CD4-positive, alpha-beta T cell treated with Interferon gamma for 1 hour (primary cell): ENCODE measurements around the gene GPATCH4.
"Not testable (repeated sequence)": the region's sequence is repeated elsewhere in the genome, so short reads cannot be mapped to it uniquely, and the experiment has no call there.

Experiments
- DNase-seq: peaks from one replicate; pipeline ENCODE4 v3.0.0-alpha.2; 2020

The GPATCH4 gene

DNA sequence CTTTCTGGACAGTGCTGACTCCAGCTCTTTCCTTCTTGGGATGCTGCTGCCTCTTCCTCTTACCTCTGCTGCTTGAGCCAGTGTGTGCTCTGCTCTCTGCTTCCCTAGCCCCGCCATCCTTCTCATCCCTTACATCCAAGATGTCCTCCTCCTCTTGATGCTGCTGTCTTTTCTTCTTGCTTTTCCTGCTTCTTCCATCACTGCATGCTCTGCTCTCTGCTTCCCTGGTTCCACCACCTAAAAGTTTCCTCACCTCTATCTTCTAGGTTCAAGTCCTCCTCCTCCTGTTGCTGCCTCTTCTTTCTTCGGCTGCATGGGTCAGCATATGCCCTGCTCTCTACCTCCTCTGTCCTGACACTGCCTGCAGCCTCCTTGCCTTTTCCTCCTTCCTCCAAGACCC lies 6.3 kb downstream of the GPATCH4 start:
- DNase-seq: no peak

DNA sequence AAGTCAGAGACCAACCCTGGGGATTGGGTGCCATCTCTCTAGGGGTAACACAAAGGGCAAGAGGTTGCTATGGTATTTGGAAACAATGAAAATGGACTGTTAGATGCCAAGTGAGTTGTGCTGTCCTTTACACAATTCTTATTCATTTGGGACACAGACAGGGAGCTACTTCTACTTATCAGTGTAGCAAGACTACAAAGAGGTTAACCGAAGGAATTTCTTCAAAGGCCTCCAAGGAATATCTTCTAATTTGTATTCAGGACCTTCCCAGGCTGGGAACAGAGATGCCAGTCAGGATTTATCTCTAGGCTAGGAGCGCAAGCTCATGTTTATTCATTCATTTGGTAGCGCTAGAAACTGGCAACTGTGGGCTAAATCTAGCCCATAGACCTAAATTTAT lies 7.1 kb downstream of the GPATCH4 start:
- no peak for DNase-seq

- no peak for DNase-seq
Observed at GRCh38 chr1:156593661-156593989, 7.7 kb downstream of the GPATCH4 start.

DNA sequence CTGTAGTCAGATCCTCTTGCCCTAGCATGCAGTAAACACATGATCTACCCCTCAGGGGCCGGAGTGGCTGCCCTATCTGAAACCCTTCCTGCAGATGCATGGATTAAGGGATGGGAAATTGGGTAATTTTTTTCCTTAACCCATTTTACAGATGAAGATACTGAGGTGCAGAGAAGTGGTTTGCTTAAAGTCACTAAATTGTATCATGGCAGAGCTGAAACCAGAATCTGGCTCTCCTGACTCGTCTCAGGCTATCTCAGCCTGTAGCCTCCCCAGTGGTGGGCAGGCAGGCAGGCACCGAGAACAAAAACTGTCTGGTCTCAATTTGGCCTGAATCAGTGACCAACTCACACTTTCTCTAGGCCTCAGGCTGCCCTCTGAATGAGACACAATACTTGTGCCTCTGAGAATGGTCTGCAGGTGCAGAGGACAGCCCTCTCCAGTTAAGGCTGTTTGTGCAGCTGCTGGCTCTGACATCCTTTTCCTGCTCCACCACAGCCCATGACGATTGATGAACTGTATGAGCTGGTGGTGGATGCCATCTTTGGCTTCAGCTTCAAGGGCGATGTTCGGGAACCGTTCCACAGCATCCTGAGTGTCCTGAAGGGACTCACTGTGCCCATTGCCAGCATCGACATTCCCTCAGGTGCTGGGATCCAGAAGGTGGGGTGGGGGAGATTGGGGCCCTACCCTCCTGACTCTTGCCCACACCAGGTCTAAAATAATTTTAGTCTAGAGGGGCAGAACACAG lies 8.2 kb downstream of the GPATCH4 start:
- no peak for DNase-seq

- DNase-seq: no peak
Observed at GRCh38 chr1:156592158-156592909, 8.9 kb downstream of the GPATCH4 start.

- DNase-seq: peak; percentile 59
Observed at GRCh38 chr1:156591432-156592157, 9.7 kb downstream of the GPATCH4 start, which contains the start of gene NAXE. Gene NAXE, plus strand, starts transcription at chr1:156591776. Its CDS starts 29 bp downstream, at chr1:156591805.

DNA sequence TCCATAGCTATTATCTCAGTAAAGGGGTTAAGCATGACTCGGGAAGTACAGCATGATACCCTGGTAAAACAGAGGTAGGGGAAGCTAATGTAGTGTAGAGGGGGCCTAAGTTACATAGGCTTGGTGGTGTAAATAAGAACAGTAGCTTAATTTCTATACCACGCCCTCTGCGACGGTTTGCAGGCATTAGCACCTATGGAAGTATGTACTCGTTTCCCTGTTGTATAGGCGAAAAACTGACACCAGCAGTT lies 10.2 kb downstream of the GPATCH4 start:
- no peak for DNase-seq

GRCh38 chr1:156590326-156591180 lies 10.7 kb downstream of the GPATCH4 start:
- DNase-seq: no peak

- DNase-seq: no peak
Observed at GRCh38 chr1:156589546-156589945, 11.7 kb downstream of the GPATCH4 start.

- DNase-seq: not testable (repeated sequence)
Observed at GRCh38 chr1:156587927-156588326, 13.4 kb downstream of the GPATCH4 start.

GRCh38 chr1:156586892-156587477 lies 14.3 kb downstream of the GPATCH4 start:
- DNase-seq: no peak

GRCh38 chr1:156586323-156586722 lies 15.0 kb downstream of the GPATCH4 start:
- DNase-seq: no peak

GRCh38 chr1:156584813-156585212 lies 16.5 kb downstream of the GPATCH4 start:
- no peak for DNase-seq

DNA sequence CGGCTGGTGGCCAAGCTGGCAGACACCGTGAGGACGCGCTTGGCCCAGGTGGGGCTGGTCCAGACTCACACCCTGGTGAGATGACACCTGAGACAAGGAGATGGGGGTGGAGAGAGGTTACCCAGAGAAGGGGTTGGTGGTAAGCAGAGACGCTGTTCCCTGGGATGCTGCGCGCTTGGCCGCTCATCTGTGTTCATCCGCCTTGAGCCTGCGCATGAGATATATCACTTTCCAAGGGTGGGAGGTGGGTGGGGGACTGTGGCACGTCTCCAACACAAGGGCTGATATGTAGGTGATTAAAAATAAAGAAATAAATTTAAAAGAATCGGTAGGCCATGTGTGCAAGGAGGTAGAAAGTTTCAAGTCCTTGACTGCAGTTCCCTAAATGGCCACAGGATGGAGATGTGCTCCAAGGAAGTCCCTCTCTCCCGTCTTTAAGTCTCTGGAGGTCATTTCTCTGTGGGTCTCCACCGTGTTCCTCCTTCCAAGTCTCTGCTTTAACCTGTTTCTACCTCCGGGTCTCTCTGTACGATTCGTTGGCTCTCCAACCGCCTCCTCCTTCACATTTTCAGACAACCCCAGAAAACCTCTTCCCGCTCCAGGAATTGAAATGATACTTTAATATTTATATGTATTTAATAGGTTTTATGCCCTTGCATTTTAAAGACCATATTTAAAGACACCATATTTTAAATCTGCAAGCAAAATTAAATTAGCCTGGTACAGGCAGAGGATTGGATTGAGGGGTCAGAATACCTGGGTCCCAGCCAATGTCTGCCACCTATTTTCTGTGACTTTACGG lies 17.3 kb downstream of the GPATCH4 start:
- peak; percentile 68 for DNase-seq

DNA sequence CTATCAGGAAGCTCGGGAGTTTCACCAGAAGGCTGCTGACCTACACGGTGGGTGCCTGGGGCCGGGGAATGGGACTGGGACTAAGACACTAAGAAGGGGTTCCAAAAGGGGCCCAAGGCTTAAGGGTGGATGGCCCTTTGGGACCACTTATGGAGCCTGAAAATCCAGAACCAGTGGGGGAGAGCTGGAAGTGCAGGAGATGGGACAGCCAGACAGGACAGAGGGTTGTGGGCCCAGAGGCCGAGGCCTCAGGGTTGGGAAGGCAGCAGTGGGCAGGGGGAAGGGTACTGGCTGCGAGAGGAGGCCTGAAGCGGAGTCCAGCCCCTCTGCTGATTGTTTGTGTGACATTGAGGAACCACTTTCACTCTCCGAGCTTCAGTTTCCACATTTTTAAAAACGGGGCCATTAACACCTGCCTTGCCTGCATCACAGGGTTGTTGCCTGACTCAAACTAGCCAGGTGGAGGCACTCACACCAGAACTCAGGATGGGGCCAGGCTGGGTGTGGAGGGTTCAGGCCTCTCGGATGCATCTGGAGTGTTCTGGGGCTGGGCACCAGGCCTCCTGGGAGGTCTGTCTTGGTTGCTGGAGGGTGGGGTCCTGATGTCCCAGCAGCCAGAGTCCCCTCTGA lies 18.8 kb downstream of the GPATCH4 start:
- no peak for DNase-seq

DNA sequence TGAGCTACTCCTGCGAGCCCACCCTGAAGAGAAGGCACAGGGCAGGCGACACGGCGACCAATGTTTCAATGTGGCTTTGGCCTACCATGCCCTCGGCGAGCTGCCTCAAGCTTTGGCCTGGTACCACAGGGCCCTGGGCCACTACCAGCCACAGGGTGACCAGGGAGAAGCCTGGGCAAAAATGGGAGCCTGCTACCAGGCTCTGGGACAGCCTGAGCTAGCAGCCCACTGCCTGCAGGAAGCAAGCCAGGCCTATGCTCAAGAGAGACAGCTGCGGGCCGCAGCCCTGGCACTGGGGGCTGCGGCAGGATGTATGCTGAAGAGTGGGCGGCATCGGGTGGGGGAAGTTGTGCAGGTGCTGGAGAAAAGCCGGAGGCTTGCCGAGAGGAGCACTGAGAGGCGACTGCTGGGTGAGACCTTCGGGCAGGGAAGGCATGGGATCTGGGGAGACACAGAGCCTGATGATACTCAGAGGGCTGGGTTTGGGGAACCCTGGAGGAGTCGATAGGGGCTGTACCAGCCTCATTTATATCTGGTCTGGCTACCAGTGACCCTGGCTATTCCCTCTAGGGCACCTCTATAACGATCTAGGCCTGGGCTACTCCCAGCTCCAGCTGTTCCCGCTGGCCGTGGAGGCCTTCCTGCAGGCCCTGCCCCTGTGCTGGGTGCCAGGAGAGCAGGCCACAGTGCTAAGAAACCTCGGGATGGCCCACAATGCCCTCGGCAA lies 19.5 kb downstream of the GPATCH4 start:
- DNase-seq: peak; percentile 47

DNA sequence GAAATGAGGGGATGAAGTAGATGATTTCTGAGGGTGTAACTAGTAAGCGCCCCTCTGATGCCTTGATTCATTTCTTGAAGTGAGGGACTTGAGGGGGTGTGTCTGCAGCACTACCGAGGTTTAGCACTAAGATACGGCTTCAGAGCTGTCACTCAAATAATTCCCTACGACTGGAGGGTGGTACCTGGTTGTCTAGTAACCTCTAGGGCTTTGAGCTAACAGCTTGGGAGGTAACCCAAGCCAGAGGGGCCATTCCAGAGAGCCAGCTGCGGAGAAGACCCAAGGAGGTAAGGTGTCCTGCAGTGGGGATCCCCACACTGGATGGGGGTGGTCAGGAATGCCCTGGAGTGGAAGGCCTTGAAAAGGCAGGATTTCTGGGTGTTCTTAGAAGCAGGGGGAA lies 21.8 kb downstream of the GPATCH4 start, which contains the start of gene TTC24:
Gene TTC24 (plus strand): TSS at position 252 of the 400 bp plus-strand sequence. CDS start 1,642 bp downstream, outside the sequence.
- DNase-seq: no peak

DNA sequence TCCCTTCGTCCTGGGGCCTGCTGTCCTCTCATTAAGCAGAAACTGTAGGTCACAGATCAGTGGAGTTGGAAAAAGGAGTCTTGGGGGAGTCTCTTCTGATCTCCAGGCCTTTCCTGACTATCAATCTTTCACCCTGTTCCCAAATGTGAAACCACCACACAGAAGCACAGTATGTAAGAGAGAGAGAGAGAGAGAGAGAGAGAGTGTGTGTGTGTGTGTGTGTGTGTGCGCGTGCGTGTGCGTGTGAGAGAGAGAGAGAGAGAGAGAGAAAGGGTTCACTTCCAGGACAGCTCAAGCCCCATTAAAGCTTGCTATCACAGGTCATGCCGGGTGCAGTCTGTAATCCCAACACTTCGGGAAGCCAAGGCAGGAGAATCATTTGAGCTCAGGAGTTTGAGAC lies 23.2 kb downstream of the GPATCH4 start:
- DNase-seq: no peak

DNA sequence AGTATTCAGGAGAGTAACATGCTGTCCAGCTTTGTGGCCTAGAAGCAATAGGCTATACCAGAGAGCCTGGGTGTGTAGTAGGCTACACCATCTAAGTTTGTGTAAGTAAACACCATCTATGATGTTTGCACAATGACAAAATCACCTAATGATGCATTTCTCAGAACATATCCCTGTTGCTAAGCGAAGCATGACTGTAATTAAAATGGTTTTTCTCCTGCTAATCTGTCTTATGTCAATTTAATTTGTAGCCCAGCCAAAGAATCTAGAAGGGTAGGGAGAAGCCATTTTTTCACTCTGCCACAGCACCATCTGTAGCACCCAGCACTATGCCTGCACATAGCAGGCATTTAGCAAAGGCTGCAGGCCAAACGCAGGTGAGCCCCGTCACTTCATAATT lies 23.7 kb downstream of the GPATCH4 start:
- DNase-seq: no peak

DNA sequence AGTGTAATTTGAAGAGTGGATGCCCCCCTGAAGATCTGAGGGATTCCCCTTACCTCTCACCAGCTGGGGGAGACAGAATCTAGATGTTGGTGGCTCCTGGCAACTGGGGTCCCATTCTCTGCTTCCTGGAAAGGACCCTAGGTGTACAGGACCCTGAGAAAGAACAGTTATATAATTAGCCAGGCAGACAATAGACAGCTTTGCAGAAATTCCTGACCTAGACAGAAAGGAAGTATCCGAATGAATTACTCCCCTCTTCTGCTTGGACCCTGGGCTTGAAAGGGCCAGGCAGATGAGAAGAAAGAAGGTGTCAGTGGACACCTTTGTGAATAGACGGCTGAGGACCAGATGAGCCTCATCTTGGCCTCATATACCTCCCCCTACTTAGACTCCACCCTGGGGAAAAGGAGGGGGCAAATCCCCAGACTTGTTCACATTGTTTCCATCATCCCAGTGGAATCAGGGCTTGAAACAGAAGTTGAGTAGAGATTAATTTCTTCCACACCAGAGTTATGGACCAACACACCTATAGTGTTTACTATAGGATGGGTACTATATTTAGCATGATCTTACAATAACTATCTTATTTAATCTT lies 27.1 kb downstream of the GPATCH4 start:
- no peak for DNase-seq
